ENCODE results near the gene PECR.

Gene PECR

GRCh38 chr2:216071111-216071851 lies 10.3 kb downstream of the PECR start:
- no peaks in the 10 kb centered on the region for H3K27me3 Mint-ChIP-seq
- H3K9me3 Mint-ChIP-seq = no peaks in the 10 kb centered on the region
- ATAC-seq = no peak
- H3K27ac Mint-ChIP-seq = no peak overlapping the region
- DNase-seq = no peak
- H3K4me3 Mint-ChIP-seq = no peak overlapping the region
- H3K36me3 Mint-ChIP-seq (ENCODE audit: low read depth) = peaks cover 3% of the 10 kb centered on the region
- peaks cover 26% of the 10 kb centered on the region for H3K4me1 Mint-ChIP-seq

GRCh38 chr2:216070195-216070594 lies 11.4 kb downstream of the PECR start:
- DNase-seq (no peak), ATAC-seq (no peak)
- Mint-ChIP-seq H3K9me3 (no peaks in the 10 kb centered on the region), H3K36me3 (ENCODE audit: low read depth) (peaks cover 3% of the 10 kb centered on the region), H3K27me3 (no peaks in the 10 kb centered on the region), H3K4me1 (peaks cover 24% of the 10 kb centered on the region), H3K27ac (no peak overlapping the region), H3K4me3 (no peak overlapping the region)

- H3K27me3 Mint-ChIP-seq = no peaks in the 10 kb centered on the region
- peaks cover 3% of the 10 kb centered on the region for H3K36me3 Mint-ChIP-seq (ENCODE audit: low read depth)
- no peaks in the 10 kb centered on the region for H3K9me3 Mint-ChIP-seq
- H3K4me1 Mint-ChIP-seq = peaks cover 22% of the 10 kb centered on the region
- no peak overlapping the region for H3K27ac Mint-ChIP-seq
- ATAC-seq = no peak
- no peak for DNase-seq
- no peak overlapping the region for H3K4me3 Mint-ChIP-seq
Measured at GRCh38 chr2:216069028-216069427, 12.6 kb downstream of the PECR start.

- no peak overlapping the region for H3K27ac Mint-ChIP-seq
- H3K4me3 Mint-ChIP-seq = no peak overlapping the region
- no peaks in the 10 kb centered on the region for H3K9me3 Mint-ChIP-seq
- no peaks in the 10 kb centered on the region for H3K36me3 Mint-ChIP-seq (ENCODE audit: low read depth)
- DNase-seq (no peak), ATAC-seq (no peak)
- peaks cover 17% of the 10 kb centered on the region for H3K4me1 Mint-ChIP-seq
- no peaks in the 10 kb centered on the region for H3K27me3 Mint-ChIP-seq
Measured at GRCh38 chr2:216066230-216066629, 15.4 kb downstream of the PECR start.

GRCh38 chr2:216064665-216065064 lies 16.9 kb downstream of the PECR start:
- H3K27ac Mint-ChIP-seq = no peak overlapping the region
- H3K4me3 Mint-ChIP-seq = no peak overlapping the region
- no peaks in the 10 kb centered on the region for H3K9me3 Mint-ChIP-seq
- ATAC-seq (peak; percentile 68), DNase-seq (no peak)
- H3K4me1 Mint-ChIP-seq = peaks cover 17% of the 10 kb centered on the region
- H3K27me3 Mint-ChIP-seq = no peaks in the 10 kb centered on the region
- no peaks in the 10 kb centered on the region for H3K36me3 Mint-ChIP-seq (ENCODE audit: low read depth)

- Mint-ChIP-seq H3K27ac (no peak overlapping the region), H3K4me3 (no peak overlapping the region), H3K9me3 (no peaks in the 10 kb centered on the region), H3K4me1 (peaks cover 15% of the 10 kb centered on the region), H3K36me3 (ENCODE audit: low read depth) (peaks cover 4% of the 10 kb centered on the region), H3K27me3 (no peaks in the 10 kb centered on the region)
- DNase-seq (no peak), ATAC-seq (no peak)
Measured at GRCh38 chr2:216064014-216064630, 17.5 kb downstream of the PECR start.

- Mint-ChIP-seq H3K27me3 (no peaks in the 10 kb centered on the region), H3K4me1 (peaks cover 30% of the 10 kb centered on the region), H3K9me3 (no peaks in the 10 kb centered on the region), H3K4me3 (no peak overlapping the region), H3K27ac (no peak overlapping the region), H3K36me3 (ENCODE audit: low read depth) (peaks cover 8% of the 10 kb centered on the region)
- ATAC-seq = no peak
- no peak for DNase-seq
Measured at GRCh38 chr2:216059233-216059834, 22.3 kb downstream of the PECR start.

GRCh38 chr2:216057688-216058193 lies 23.9 kb downstream of the PECR start:
- Mint-ChIP-seq H3K27me3 (no peaks in the 10 kb centered on the region), H3K36me3 (ENCODE audit: low read depth) (peaks cover 8% of the 10 kb centered on the region), H3K4me3 (peak overlapping the region; percentile 69), H3K9me3 (no peaks in the 10 kb centered on the region), H3K4me1 (peaks cover 27% of the 10 kb centered on the region), H3K27ac (peak overlapping the region; percentile 85)
- DNase-seq = peak; percentile 56
- ATAC-seq = peak; percentile 95

GRCh38 chr2:216056739-216057138 lies 24.9 kb downstream of the PECR start:
- ATAC-seq = no peak
- Mint-ChIP-seq H3K27ac (no peak overlapping the region), H3K27me3 (no peaks in the 10 kb centered on the region), H3K9me3 (no peaks in the 10 kb centered on the region), H3K4me1 (peaks cover 27% of the 10 kb centered on the region), H3K4me3 (no peak overlapping the region), H3K36me3 (ENCODE audit: low read depth) (peaks cover 8% of the 10 kb centered on the region)
- DNase-seq = no peak

GRCh38 chr2:216055680-216056079 lies 25.9 kb downstream of the PECR start:
- Mint-ChIP-seq H3K9me3 (no peaks in the 10 kb centered on the region), H3K27me3 (no peaks in the 10 kb centered on the region), H3K4me1 (peaks cover 27% of the 10 kb centered on the region), H3K4me3 (no peak overlapping the region), H3K36me3 (ENCODE audit: low read depth) (peaks cover 8% of the 10 kb centered on the region), H3K27ac (no peak overlapping the region)
- DNase-seq (no peak), ATAC-seq (no peak)

- DNase-seq (no peak), ATAC-seq (no peak)
- H3K4me3 Mint-ChIP-seq = no peak overlapping the region
- H3K9me3 Mint-ChIP-seq = no peaks in the 10 kb centered on the region
- H3K27ac Mint-ChIP-seq = no peak overlapping the region
- H3K36me3 Mint-ChIP-seq (ENCODE audit: low read depth) = peaks cover 3% of the 10 kb centered on the region
- H3K4me1 Mint-ChIP-seq = peaks cover 9% of the 10 kb centered on the region
- no peaks in the 10 kb centered on the region for H3K27me3 Mint-ChIP-seq
Measured at GRCh38 chr2:216052420-216052819, 29.2 kb downstream of the PECR start.

- Mint-ChIP-seq H3K4me1 (no peaks in the 10 kb centered on the region), H3K9me3 (no peaks in the 10 kb centered on the region), H3K4me3 (no peak overlapping the region), H3K36me3 (ENCODE audit: low read depth) (peaks cover 3% of the 10 kb centered on the region), H3K27me3 (no peaks in the 10 kb centered on the region), H3K27ac (no peak overlapping the region)
- ATAC-seq = no peak
- DNase-seq = no peak
Measured at GRCh38 chr2:216051350-216051749, 30.3 kb downstream of the PECR start.

- no peak for ATAC-seq
- no peak for DNase-seq
- Mint-ChIP-seq H3K27ac (no peak overlapping the region), H3K9me3 (no peaks in the 10 kb centered on the region), H3K36me3 (ENCODE audit: low read depth) (peaks cover 2% of the 10 kb centered on the region), H3K27me3 (no peaks in the 10 kb centered on the region), H3K4me1 (peaks cover 2% of the 10 kb centered on the region), H3K4me3 (no peak overlapping the region)
Measured at GRCh38 chr2:216049452-216049851, 32.2 kb downstream of the PECR start.

- Mint-ChIP-seq H3K9me3 (no peaks in the 10 kb centered on the region), H3K4me1 (peaks cover 2% of the 10 kb centered on the region), H3K27ac (no peak overlapping the region), H3K4me3 (no peak overlapping the region), H3K27me3 (no peaks in the 10 kb centered on the region), H3K36me3 (ENCODE audit: low read depth) (peaks cover 6% of the 10 kb centered on the region)
- no peak for DNase-seq
- no peak for ATAC-seq
Measured at GRCh38 chr2:216047397-216047796, 34.2 kb downstream of the PECR start.

GRCh38 chr2:216044883-216045486 lies 36.6 kb downstream of the PECR start:
- Mint-ChIP-seq H3K9me3 (no peaks in the 10 kb centered on the region), H3K27ac (no peak overlapping the region), H3K4me3 (no peak overlapping the region), H3K4me1 (peaks cover 2% of the 10 kb centered on the region), H3K27me3 (no peaks in the 10 kb centered on the region), H3K36me3 (ENCODE audit: low read depth) (peaks cover 6% of the 10 kb centered on the region)
- DNase-seq (no peak), ATAC-seq (no peak)
